Hematopoietic multipotent progenitor cell treated with erythropoietin and hydrocortisone succinate and interleukin-3 and kit ligand, for 4 days (in vitro differentiated cells): ENCODE results near the gene TWNK.
A peak's percentile ranks its signal among the peaks of the same experiment; 100 is the strongest.
"Not testable (repeated sequence)": the region's sequence is repeated elsewhere in the genome, so short reads cannot be mapped to it uniquely, and the experiment has no call there.

ENCODE experiments used
- DNase-seq: peaks from one replicate; pipeline ENCODE4 v3.0.0-alpha.2; 2015

The TWNK gene

GRCh38 chr10:101032637-101033224 is 45.4 kb downstream of the TWNK start:
- peak; percentile 93 for DNase-seq

DNA sequence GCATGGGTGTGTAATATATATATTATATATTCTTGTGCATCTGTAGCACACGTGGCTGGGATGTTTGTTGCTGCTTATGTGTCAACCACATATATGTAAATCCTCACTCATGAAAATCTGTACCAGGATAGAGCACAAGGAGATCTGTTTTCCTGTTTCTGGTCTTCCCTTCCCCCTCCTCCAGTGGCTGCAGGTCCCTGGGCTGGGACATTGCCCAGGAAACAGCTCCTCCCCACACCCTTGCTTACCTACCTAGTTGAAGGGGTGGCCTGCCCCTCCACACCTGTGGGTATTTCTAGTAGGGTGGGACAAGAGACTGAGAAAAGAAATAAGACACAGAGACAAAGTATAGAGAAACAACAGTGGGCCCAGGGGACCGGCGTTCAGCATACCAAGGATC is 45.9 kb downstream of the TWNK start:
- DNase-seq = no peak

DNA sequence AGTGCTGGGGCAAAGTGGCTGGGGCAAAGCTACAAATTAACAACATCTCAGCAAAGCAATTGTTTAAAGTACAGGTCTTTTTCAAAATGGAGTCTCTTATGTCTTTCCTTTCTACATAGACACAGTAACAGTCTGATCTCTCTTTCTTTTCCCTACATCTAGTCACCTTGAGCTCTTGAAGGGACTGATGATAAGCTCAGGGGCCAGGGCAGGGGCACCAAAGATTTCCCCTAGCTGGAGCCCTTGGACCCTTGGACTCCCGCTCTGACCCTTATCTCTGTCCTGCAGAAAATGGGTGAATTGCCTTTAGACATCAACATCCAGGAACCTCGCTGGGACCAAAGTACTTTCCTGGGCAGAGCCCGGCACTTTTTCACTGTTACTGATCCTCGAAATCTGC is 47.1 kb downstream of the TWNK start:
- not testable (repeated sequence) for DNase-seq

DNA sequence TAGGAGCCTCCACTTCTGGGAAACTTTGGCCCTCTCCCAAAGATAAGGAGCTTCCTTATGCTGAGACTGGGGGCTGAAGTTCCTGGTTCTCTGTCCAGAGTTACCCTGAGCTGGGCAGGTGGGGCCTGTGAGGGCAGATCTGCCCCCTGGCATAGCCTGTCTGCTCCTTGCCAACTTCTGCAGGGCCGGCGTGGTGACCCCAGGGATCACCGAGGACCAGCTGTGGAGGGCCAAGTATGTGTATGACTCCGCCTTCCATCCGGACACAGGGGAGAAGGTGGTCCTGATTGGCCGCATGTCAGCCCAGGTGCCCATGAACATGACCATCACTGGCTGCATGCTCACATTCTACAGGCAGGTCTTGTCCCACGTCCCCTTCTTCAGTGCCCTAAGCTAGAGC is 48.0 kb downstream of the TWNK start:
- DNase-seq = no peak

- DNase-seq = no peak
Observed at GRCh38 chr10:101035916-101036702, 48.8 kb downstream of the TWNK start.

DNA sequence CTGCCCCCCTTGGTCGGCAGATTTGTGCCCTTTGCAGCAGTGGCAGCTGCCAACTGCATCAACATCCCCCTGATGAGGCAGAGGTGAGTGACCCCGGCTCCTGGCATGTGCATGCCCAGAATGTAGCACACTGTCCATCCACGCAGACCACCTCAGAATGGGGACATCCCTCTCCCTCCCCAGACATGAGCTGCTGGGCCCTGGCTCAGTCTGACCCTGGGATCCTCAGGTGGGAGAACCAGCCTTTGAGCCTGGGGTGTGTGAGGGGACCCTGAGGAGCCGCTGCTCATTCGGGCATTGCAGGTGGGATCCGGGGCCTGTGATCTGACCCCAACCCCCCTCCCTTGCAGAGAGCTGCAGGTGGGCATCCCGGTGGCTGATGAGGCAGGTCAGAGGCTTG is 49.4 kb downstream of the TWNK start:
- no peak for DNase-seq

- DNase-seq = no peak
Observed at GRCh38 chr10:101038484-101038883, 51.1 kb downstream of the TWNK start.

DNA sequence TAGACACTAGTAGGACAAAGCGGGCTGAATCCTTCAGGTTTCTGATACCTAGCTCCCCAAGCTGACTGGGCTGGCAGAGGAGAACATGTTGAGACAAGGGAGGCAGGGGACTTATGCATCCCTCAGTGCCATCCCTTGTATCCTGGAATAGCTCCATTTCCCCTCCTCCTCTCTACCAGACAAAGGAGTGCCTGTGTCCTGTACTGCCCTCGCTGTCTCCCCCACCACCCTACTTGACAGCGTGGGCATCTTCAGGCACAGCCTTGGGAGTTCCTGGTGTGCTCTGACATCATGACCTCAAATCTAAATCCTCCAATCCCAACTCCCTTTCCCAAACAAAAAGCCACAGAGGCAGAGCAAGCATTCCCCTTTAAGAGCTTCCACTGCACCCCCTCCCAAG is 52.7 kb downstream of the TWNK start:
- no peak for DNase-seq

- DNase-seq = no peak
Observed at GRCh38 chr10:101040851-101041250, 53.5 kb downstream of the TWNK start.

GRCh38 chr10:101041252-101041761 is 54.0 kb downstream of the TWNK start:
- peak; percentile 94 for DNase-seq

DNA sequence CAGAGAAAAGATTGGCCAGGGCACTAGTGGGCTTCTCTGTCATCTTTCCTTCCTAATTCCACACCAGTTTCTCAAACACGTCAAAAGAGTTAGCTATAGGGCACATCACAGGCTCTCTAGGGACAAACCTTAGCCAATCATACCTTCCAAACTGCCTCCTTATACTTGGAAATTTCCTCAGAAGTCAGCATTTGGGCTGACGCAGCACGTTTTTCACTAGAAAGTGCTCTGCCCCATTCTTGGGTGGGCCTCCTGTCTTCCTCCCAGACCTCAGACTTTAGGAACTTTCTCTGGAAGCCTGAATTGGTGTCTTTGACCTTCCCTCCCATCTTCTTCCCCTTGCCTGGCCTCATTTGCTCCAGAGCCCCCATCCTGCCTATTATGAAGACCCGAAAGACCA is 54.8 kb downstream of the TWNK start:
- DNase-seq = no peak

- DNase-seq = peak; percentile 97
Observed at GRCh38 chr10:101042667-101043362, 55.5 kb downstream of the TWNK start.

DNA sequence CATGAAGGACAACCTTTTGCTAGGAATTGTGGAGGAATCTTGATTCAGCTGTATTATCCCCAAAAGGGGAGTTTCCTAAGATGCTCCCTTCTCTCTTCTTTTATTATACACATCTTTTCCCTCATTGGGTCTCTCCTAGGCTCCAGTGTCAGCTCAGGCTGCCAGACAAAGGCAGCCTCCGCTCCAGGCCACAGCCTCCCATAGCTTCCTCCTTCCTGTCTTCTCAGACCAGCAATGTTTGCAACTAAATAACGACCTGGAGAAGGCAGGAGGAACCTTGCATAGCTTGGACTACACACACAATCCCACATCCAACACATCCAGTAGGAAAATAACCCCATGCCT is 56.0 kb downstream of the TWNK start:
- no peak for DNase-seq
